HepG2 (cell line): ENCODE data around the gene NDUFS2. TPM values are rescaled to one million over a fixed set of nuclear protein-coding genes. Genes with fewer than 3 reads are reported as not detected.

Experiments
- CEBPB ChIP-seq: IDR thresholded peaks from 2 replicates; pipeline ENCODE4 v1.6.1; 2011; ENCODE audit warnings: low read depth, low read length, improper control_type of control experiment, borderline replicate concordance
- CEBPZ ChIP-seq: IDR thresholded peaks from 2 replicates; pipeline ENCODE4 v1.6.1; 2012; ENCODE audit warnings: low read length, improper control_type of control experiment
- IRF9 ChIP-seq: sonication (generic); formaldehyde crosslinking; IDR thresholded peaks from 2 replicates; pipeline ENCODE4 v1.8.0; 2022; ENCODE audit warnings: missing genetic modification reagents, mild to moderate bottlenecking, borderline replicate concordance
- JDP2 ChIP-seq: sonication (generic); formaldehyde crosslinking; IDR thresholded peaks from 2 replicates; pipeline ENCODE4 v1.8.1; 2022; ENCODE audit warnings: missing genetic modification reagents, borderline replicate concordance
- KLF9 ChIP-seq: IDR thresholded peaks from 2 replicates; pipeline ENCODE4 v1.6.1; 2016; ENCODE audit warnings: low read depth
- MTERF4 ChIP-seq: sonication (generic); formaldehyde crosslinking; IDR thresholded peaks from 2 replicates; pipeline ENCODE4 v1.8.0; 2023; ENCODE audit warnings: mild to moderate bottlenecking, missing genetic modification reagents
- PAXIP1 ChIP-seq: sonication (generic); formaldehyde crosslinking; conservative IDR thresholded peaks from 2 replicates; pipeline ENCODE4 v1.4.0; 2020; ENCODE audit warnings: mild to moderate bottlenecking, missing genetic modification reagents, moderate library complexity
- PHF21A ChIP-seq: sonication (generic); formaldehyde crosslinking; IDR thresholded peaks from 2 replicates; pipeline ENCODE4 v1.5.0; 2020; ENCODE audit warnings: mild to moderate bottlenecking, missing genetic modification reagents
- SKIL ChIP-seq: sonication (generic); formaldehyde crosslinking; IDR thresholded peaks from 2 replicates; pipeline ENCODE4 v1.8.0; 2022; ENCODE audit warnings: missing genetic modification reagents, mild to moderate bottlenecking, moderate library complexity, borderline replicate concordance
- SRSF1 ChIP-seq: fragments of 200-400 bp; formaldehyde crosslinking; optimal IDR thresholded peaks from 2 replicates; pipeline ENCODE3; 2017; ENCODE audit warnings: mild to moderate bottlenecking, low read depth, low read length, moderate library complexity
- ZEB1 ChIP-seq: IDR thresholded peaks from 2 replicates; pipeline ENCODE4 v1.6.1; 2012; ENCODE audit warnings: mild to moderate bottlenecking, low read depth, inconsistent platforms; ENCODE audit not compliant: insufficient replicate concordance
- ZNF20 ChIP-seq: sonication (generic); formaldehyde crosslinking; IDR thresholded peaks from 2 replicates; pipeline ENCODE4 v1.4.0; 2020; ENCODE audit warnings: mild to moderate bottlenecking, moderate library complexity, missing genetic modification reagents
- ZNF430 ChIP-seq: sonication (generic); formaldehyde crosslinking; IDR thresholded peaks from 2 replicates; pipeline ENCODE4 v1.9.0; 2021; ENCODE audit warnings: mild to moderate bottlenecking, missing genetic modification reagents
- ZNF891 ChIP-seq: sonication (generic); formaldehyde crosslinking; IDR thresholded peaks from 2 replicates; pipeline ENCODE4 v1.5.0; 2020; ENCODE audit warnings: mild to moderate bottlenecking, missing genetic modification reagents
- polyA plus RNA-seq, 8 experiments: library from polyadenylated mRNA; depleted of rRNA in 3 of 8; stranded (reverse) in 7 of 8; unstranded in 1 of 8; fragments of >200 nt; fragmentation: Illumina TruSeq in 4 of 8; extraction: Trizol in 4 of 8; gene quantifications; 2 replicates each; pipeline versions ENCODE4 v1.2.1 to v1.2.3, GENCODE V29; 2011 to 2016; ENCODE audit warnings: low read depth in 4 of 8, missing spikeins in 1 of 8, mixed read lengths in 1 of 8; ENCODE audit not compliant: insufficient read depth in 1 of 8
- total RNA-seq, 5 experiments: library from RNA; depleted of rRNA; stranded (reverse); fragments of >200 nt; fragmentation: Illumina TruSeq; extraction: Trizol; gene quantifications; 2 replicates each; pipeline ENCODE4 v1.2.3, GENCODE V29; 2016; ENCODE audit warnings: low read depth in 1 of 5

Gene NDUFS2
- total and polyA plus RNA-seq, 2 of the 13 experiments (the other 11 are each of a cell fraction or from before 2014, with no cell fraction given) = 89.9 to 118 TPM

GRCh38 chr1:161200992-161201835 lies 953 bp upstream of the NDUFS2 start (continued):
- TF ChIP-seq PAXIP1 (CRISPR knock-in tag) (0 out of 2 replicates have a peak, but pooled peaks have one; percentile 21), MTERF4 (CRISPR knock-in tag) (no peak), CEBPB (no peak), CEBPZ (no peak), ZNF20 (CRISPR knock-in tag) (no peak), ZNF891 (0 out of 2 replicates have a peak, but pooled peaks have one; percentile 14), ZEB1 (no peak), PHF21A (CRISPR knock-in tag) (no peak), IRF9 (CRISPR knock-in tag) (no peak), JDP2 (CRISPR knock-in tag) (no peak), SKIL (CRISPR knock-in tag) (no peak), SRSF1 (no peak), KLF9 (CRISPR knock-in tag) (no peak), ZNF430 (CRISPR knock-in tag) (peak; percentile 59; the same call in 1 of the 2 replicates)
